Endothelial cell of umbilical vein (primary cell): ENCODE measurements around the gene PPP2R2C. TPM values are rescaled to one million over a fixed set of nuclear protein-coding genes. Genes with fewer than 3 reads are reported as not detected.

Source experiments
- BruUV-seq: library from RNA; stranded (reverse); fragments of 400-500 nt; replicated peaks from 2 replicates; lab custom pipeline; 2021; lab: Mats Ljungman, UMichigan
- CTCF ChIA-PET: fragments of 300-600, 350-600 bp; sonication (Branson Sonifier 250); formaldehyde crosslinking; loops from one replicate; lab custom pipeline; 2021; ENCODE audit warnings: antibody characterized with exemption, inconsistent platforms; lab: Charles Lee
- POLR2A ChIA-PET: fragments of 300-600, 350-600 bp; sonication (Branson Sonifier 250); formaldehyde crosslinking; loops from one replicate; lab custom pipeline; 2021; ENCODE audit warnings: antibody characterized with exemption, inconsistent platforms; lab: Charles Lee
- DNase-seq: peaks from one replicate; pipeline ENCODE4 v3.0.0-alpha.2; 2011; ENCODE audit warnings: low read depth, low spot score
- FAIRE-seq: peaks from 2 replicates; lab custom pipeline; 2011; peaks lifted over from hg19 to GRCh38; lab: Jason Lieb, UNC
- H2AFZ ChIP-seq: 2 replicates; pipeline ENCODE4 v1.6.0; 2012; ENCODE audit warnings: low read depth, low read length, control low read depth, inconsistent platforms
- H3K27ac ChIP-seq: 2 replicates; pipeline ENCODE4 v1.5.1; 2011; ENCODE audit warnings: low read depth, mild to moderate bottlenecking, control low read depth, low read length, moderate library complexity; ENCODE audit not compliant: insufficient read depth
- H3K27me3 ChIP-seq, 2 experiments: 2 replicates each; pipeline versions ENCODE4 v1.6.0 to v1.6.1; 2011; ENCODE audit warnings: low read length in 2 of 2, mixed read lengths in 1 of 2; ENCODE audit not compliant: control insufficient read depth in 2 of 2, insufficient read depth in 2 of 2
- H3K36me3 ChIP-seq, 2 experiments: 2 replicates in 1 of 2; 3 replicates in 1 of 2; pipeline ENCODE4 v1.5.1; 2011; ENCODE audit warnings: low read length in 2 of 2, mild to moderate bottlenecking in 1 of 2, moderate library complexity in 1 of 2; ENCODE audit not compliant: control insufficient read depth in 2 of 2, insufficient read depth in 2 of 2; ENCODE audit errors: extremely low read depth in 1 of 2
- H3K4me1 ChIP-seq: 3 replicates; pipeline ENCODE4 v1.5.1; 2011; ENCODE audit warnings: mild to moderate bottlenecking, low read length; ENCODE audit not compliant: control insufficient read depth, insufficient read depth; ENCODE audit errors: extremely low read depth
- H3K4me2 ChIP-seq: 2 replicates; pipeline ENCODE4 v1.6.1; 2011; ENCODE audit warnings: low read length, control low read depth, mixed read lengths; ENCODE audit not compliant: insufficient read depth
- H3K4me3 ChIP-seq, 3 experiments: fragments of 200-600 bp in 1 of 3; sonication (generic), shearing (Covaris generic) in 1 of 3; replicated peaks in 1 of 3; 2 replicates each; pipeline ENCODE4 v1.5.1; 2011 to 2016; ENCODE audit warnings: control low read depth in 3 of 3, low read length in 3 of 3, mild to moderate bottlenecking in 2 of 3, inconsistent platforms in 1 of 3, low read depth in 1 of 3, moderate library complexity in 1 of 3; ENCODE audit not compliant: insufficient read depth in 1 of 3
- H3K79me2 ChIP-seq: 2 replicates; pipeline ENCODE4 v1.6.0; 2012; ENCODE audit warnings: low read length, inconsistent platforms; ENCODE audit not compliant: control insufficient read depth, insufficient read depth
- H3K9ac ChIP-seq: replicated peaks from 2 replicates; pipeline ENCODE3; 2011; ENCODE audit warnings: low read length, control low read depth; ENCODE audit not compliant: insufficient read depth; ENCODE audit errors: extremely low read depth
- H3K9me1 ChIP-seq: replicated peaks from 3 replicates; pipeline ENCODE4 v1.6.0; 2011; ENCODE audit warnings: mild to moderate bottlenecking, low read length; ENCODE audit not compliant: control insufficient read depth, insufficient read depth; ENCODE audit errors: extremely low read depth
- H3K9me3 ChIP-seq: replicated peaks from 2 replicates; pipeline ENCODE4 v1.5.1; 2012; ENCODE audit warnings: low read length, inconsistent platforms; ENCODE audit not compliant: control insufficient read depth, insufficient read depth
- H4K20me1 ChIP-seq: replicated peaks from 2 replicates; pipeline ENCODE3; 2011; ENCODE audit warnings: mild to moderate bottlenecking, low read length; ENCODE audit not compliant: control insufficient read depth, insufficient read depth; ENCODE audit errors: extremely low read depth
- CTCF ChIP-seq, 2 donors: IDR thresholded peaks; 1 replicate in 1 of 2; 2 replicates in 1 of 2; pipeline ENCODE4 v1.5.1; 2011; ENCODE audit warnings: low read length in 2 of 2, mild to moderate bottlenecking in 2 of 2, moderate library complexity in 2 of 2, control low read depth in 1 of 2, inconsistent platforms in 1 of 2, low read depth in 1 of 2; ENCODE audit not compliant: insufficient read depth in 1 of 2; ENCODE audit errors: extremely low read depth in 1 of 2
- EZH2 ChIP-seq: IDR thresholded peaks from 2 replicates; pipeline ENCODE4 v1.6.1; 2012; ENCODE audit warnings: borderline replicate concordance, low read depth, mild to moderate bottlenecking, moderate library complexity, low read length, inconsistent platforms; ENCODE audit not compliant: severe bottlenecking
- FOS ChIP-seq: IDR thresholded peaks from 2 replicates; pipeline ENCODE4 v1.6.1; 2011; ENCODE audit warnings: mild to moderate bottlenecking, low read length, moderate library complexity, borderline replicate concordance; ENCODE audit not compliant: insufficient read depth
- GATA2 ChIP-seq: IDR thresholded peaks from 2 replicates; pipeline ENCODE4 v1.7.0; 2011; ENCODE audit warnings: low read depth, mild to moderate bottlenecking, moderate library complexity, mixed read lengths, low read length; ENCODE audit not compliant: insufficient read length, insufficient read depth
- JUN ChIP-seq: IDR thresholded peaks from 2 replicates; pipeline ENCODE4 v1.6.1; 2011; ENCODE audit warnings: borderline replicate concordance, low read depth; ENCODE audit not compliant: insufficient read length, insufficient read depth
- MYC ChIP-seq: IDR thresholded peaks from one replicate; pipeline ENCODE4 v1.6.1; 2011; ENCODE audit warnings: mild to moderate bottlenecking, low read depth, low read length
- POLR2A ChIP-seq: IDR thresholded peaks from 2 replicates; pipeline ENCODE4 v1.6.1; 2012; ENCODE audit warnings: low read depth, mild to moderate bottlenecking, control low read depth, low read length
- POLR2AphosphoS5 ChIP-seq: IDR thresholded peaks from 2 replicates; pipeline ENCODE4 v1.6.1; 2012; ENCODE audit warnings: low read depth, mild to moderate bottlenecking, control low read depth, low read length, moderate library complexity; ENCODE audit not compliant: insufficient read depth
- dilution Hi-C: fragments of 300-500 bp; cut with MboI; formaldehyde crosslinking; loops from one replicate; pipeline ENCODE4 v1.15.0; 2019; ENCODE audit warnings: low sequenced_read_pairs; ENCODE audit not compliant: extremely low pct_ligation_motif_present
- intact Hi-C: fragments of 100-400 bp; cut with micrococcal nuclease; formaldehyde crosslinking; loops from one replicate; pipeline ENCODE4 v1.10.0; 2022
- polyA plus RNA-seq, 4 experiments: library from polyadenylated mRNA; depleted of rRNA in 3 of 4; stranded (reverse) in 3 of 4; unstranded in 1 of 4; fragments of >200 nt; gene quantifications; 2 replicates each; pipeline versions ENCODE4 v1.2.1 to v1.2.3, GENCODE V29; 2011 to 2012; ENCODE audit warnings: missing spikeins in 1 of 4
- total RNA-seq: library from RNA; stranded (reverse); gene quantifications from 2 replicates; pipeline ENCODE4 v1.2.3, GENCODE V29; 2021
- TF ChIP-seq, protein P1 (sequence below): IDR thresholded peaks from 2 replicates; pipeline ENCODE4 v1.6.1; 2011; ENCODE audit not compliant: insufficient read depth, insufficient read length

The PPP2R2C gene
- total and polyA plus RNA-seq, 2 donors (not counting 3 experiments of a cell fraction or from before 2014, with no cell fraction given): 0.03 to 0.09 TPM

DNA sequence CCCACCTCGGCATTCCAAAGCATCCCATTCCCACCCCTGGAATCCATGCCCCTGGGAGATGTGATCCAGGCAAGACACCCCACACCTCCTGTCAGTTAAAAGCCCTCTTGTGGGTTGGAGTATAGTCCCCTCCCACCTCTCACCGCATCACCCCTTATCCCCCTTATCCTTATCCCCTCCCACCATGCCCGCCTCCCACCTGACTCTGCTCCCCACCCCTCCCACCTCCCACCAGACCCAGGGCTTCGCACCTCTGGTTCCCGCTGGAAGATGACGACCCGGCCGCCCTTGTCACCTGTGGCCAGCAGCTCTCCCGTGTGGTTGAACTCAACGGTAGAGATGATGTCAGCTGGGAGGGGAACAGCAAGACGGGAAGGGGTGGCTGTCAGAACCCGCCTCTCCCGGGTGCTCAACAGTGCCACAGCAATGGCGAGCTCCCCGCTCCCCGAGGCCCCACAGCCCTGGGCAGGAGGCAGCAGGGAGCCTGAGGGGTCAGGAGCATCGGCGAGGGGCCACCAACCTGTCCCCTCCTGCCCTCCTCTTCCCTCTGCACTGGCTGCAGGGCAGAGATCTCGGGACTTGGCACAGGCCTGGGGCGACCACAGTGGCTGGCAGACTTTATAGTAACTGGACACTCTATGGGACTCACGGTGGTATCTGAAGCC lies 91.5 kb downstream of the PPP2R2C start:
- BruUV-seq: no TSS peak
- DNase-seq (no peak), FAIRE-seq (no peak)
- Histone ChIP-seq H3K4me2 (no peak overlapping the region), H3K4me1 (no peaks in the 10 kb centered on the region), H3K27me3 (peaks cover 0 to 2% of the 10 kb centered on the region in 2 experiments), H3K27ac (no peak overlapping the region), H3K9ac (no peak overlapping the region), H3K36me3 (no peaks in the 10 kb centered on the region), H3K9me3 (no peaks in the 10 kb centered on the region), H3K79me2 (no peaks in the 10 kb centered on the region), H4K20me1 (no peaks in the 10 kb centered on the region), H2AFZ (no peak overlapping the region), H3K4me3 (no peak overlapping the region), H3K9me1 (no peaks in the 10 kb centered on the region)
- ChIA-PET POLR2A (no interaction called here), CTCF (interaction anchor here (2.1 kb wide), 1 partner anchor 49 kb away, joined by 5 read pairs; no protein-coding TSS in a partner anchor)
- intact Hi-C loops: no loop called here
- TF ChIP-seq, protein P1, sequence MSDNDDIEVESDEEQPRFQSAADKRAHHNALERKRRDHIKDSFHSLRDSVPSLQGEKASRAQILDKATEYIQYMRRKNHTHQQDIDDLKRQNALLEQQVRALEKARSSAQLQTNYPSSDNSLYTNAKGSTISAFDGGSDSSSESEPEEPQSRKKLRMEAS: no peak
- no peak for TF ChIP-seq JUN
- TF ChIP-seq POLR2AphosphoS5: no peak
- no peak for TF ChIP-seq FOS
- no peak for TF ChIP-seq CTCF (IDR thresholded peaks at IDR 0.05; ENCODE audit: extremely low read depth in 1 of 2, insufficient read depth in 1 of 2, low read depth in 1 of 2, low read length in 2 of 2)
- TF ChIP-seq GATA2: no peak
- no peak for TF ChIP-seq POLR2A
- TF ChIP-seq MYC: no peak
- no peak for TF ChIP-seq EZH2
- dilution Hi-C loops: no loop called here
